Thyroid gland (tissue), 4 donors: ENCODE results near the gene TRABD2B. TPM values are rescaled to one million over a fixed set of nuclear protein-coding genes. Genes with fewer than 3 reads are reported as not detected.

Source experiments
- DNase-seq, 2 donors: peaks; one replicate each; pipeline ENCODE4 v3.0.0-alpha.2; 2019
- H3K27ac ChIP-seq, 3 donors: fragments of 200-600 bp; sonication (generic); 1 replicate in 2 of 3; 2 replicates in 1 of 3; pipeline ENCODE4 v1.5.1; 2016 to 2019; ENCODE audit warnings: mild to moderate bottlenecking in 1 of 3, moderate library complexity in 1 of 3
- H3K27me3 ChIP-seq: fragments of 200-600 bp; sonication (generic); one replicate; pipeline ENCODE4 v1.5.1; 2019
- H3K36me3 ChIP-seq, 2 donors: fragments of 200-600 bp; sonication (generic); one replicate each; pipeline ENCODE4 v1.5.1; 2016 to 2019
- H3K4me1 ChIP-seq, 2 donors: fragments of 200-600 bp; sonication (generic); one replicate each; pipeline ENCODE4 v1.5.1; 2017 to 2019
- H3K4me3 ChIP-seq, 3 donors: fragments of 200-600 bp; sonication (generic); replicated peaks in 1 of 3; 1 replicate in 2 of 3; 2 replicates in 1 of 3; pipeline ENCODE4 v1.5.1; 2016; ENCODE audit warnings: mild to moderate bottlenecking in 1 of 3
- H3K9me3 ChIP-seq: fragments of 200-600 bp; sonication (generic); one replicate; pipeline ENCODE4 v1.5.1; 2017
- POLR2A ChIP-seq, 2 donors: fragments of 450-650 bp; IDR thresholded peaks; one replicate each; pipeline ENCODE4 v1.6.1; 2017; ENCODE audit warnings: antibody characterized with exemption in 2 of 2, mild to moderate bottlenecking in 2 of 2, moderate library complexity in 1 of 2
- WGBS, 2 donors: methylation state at CpG; one replicate each; pipeline ENCODE4 v1.1.5; 2017; 5-methylcytosine and 5-hydroxymethylcytosine counted together
- intact Hi-C: fragments of 100-400 bp; cut with DNase I; formaldehyde crosslinking; loops from one replicate; pipeline ENCODE4 v1.15.1; 2023
- total RNA-seq, 4 donors: library from RNA; depleted of rRNA; stranded (reverse); fragments of >200 nt; gene quantifications; one replicate each; pipeline ENCODE4 v1.2.3, GENCODE V29; 2016
- TF ChIP-seq, protein P1 (sequence below), 6 experiments: fragments of 200-600 bp in 3 of 6; fragments of 450-650 bp in 3 of 6; sonication (generic) in 3 of 6; IDR thresholded peaks; one replicate each; pipeline ENCODE4 v1.5.1; 2016 to 2019; ENCODE audit warnings: antibody characterized with exemption in 6 of 6, mild to moderate bottlenecking in 2 of 6, inconsistent platforms in 1 of 6, moderate library complexity in 1 of 6

The TRABD2B gene
- total RNA-seq, 4 donors from 2014 or later, result 0.34 to 1.1 (median 0.63) TPM

GRCh38 chr1:48033495-48034045, 36.4 kb upstream of the TRABD2B start:
- Histone ChIP-seq H3K27me3 (no peaks in the 10 kb centered on the region), H3K4me1 (no peaks in the 10 kb centered on the region), H3K4me3 (no peak overlapping the region), H3K27ac (no peak overlapping the region), H3K9me3 (no peaks in the 10 kb centered on the region), H3K36me3 (no peaks in the 10 kb centered on the region)
- TF ChIP-seq, protein P1, sequence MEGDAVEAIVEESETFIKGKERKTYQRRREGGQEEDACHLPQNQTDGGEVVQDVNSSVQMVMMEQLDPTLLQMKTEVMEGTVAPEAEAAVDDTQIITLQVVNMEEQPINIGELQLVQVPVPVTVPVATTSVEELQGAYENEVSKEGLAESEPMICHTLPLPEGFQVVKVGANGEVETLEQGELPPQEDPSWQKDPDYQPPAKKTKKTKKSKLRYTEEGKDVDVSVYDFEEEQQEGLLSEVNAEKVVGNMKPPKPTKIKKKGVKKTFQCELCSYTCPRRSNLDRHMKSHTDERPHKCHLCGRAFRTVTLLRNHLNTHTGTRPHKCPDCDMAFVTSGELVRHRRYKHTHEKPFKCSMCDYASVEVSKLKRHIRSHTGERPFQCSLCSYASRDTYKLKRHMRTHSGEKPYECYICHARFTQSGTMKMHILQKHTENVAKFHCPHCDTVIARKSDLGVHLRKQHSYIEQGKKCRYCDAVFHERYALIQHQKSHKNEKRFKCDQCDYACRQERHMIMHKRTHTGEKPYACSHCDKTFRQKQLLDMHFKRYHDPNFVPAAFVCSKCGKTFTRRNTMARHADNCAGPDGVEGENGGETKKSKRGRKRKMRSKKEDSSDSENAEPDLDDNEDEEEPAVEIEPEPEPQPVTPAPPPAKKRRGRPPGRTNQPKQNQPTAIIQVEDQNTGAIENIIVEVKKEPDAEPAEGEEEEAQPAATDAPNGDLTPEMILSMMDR (IDR thresholded peaks at IDR 0.05), result no peak
- TF ChIP-seq POLR2A (IDR thresholded peaks at IDR 0.05), result no peak
- WGBS, 2 donors, result 90 to 93% methylated on average over 9 of the region's 10 CpGs
- no peak for DNase-seq
- intact Hi-C loops, result no loop called here

GRCh38 chr1:48031676-48032075, 34.5 kb upstream of the TRABD2B start:
- DNase-seq, result no peak
- intact Hi-C loops, result no loop called here
- Histone ChIP-seq H3K36me3 (no peaks in the 10 kb centered on the region), H3K9me3 (no peaks in the 10 kb centered on the region), H3K27ac (no peak overlapping the region), H3K4me1 (no peaks in the 10 kb centered on the region), H3K4me3 (no peak overlapping the region), H3K27me3 (no peaks in the 10 kb centered on the region)
- 62 to 74% methylated on average over 3 of the region's 3 CpGs for WGBS, 2 donors
- TF ChIP-seq, protein P1 (IDR thresholded peaks at IDR 0.05), result no peak
- TF ChIP-seq POLR2A (IDR thresholded peaks at IDR 0.05), result no peak

GRCh38 chr1:48030696-48031365, 33.6 kb upstream of the TRABD2B start:
- Histone ChIP-seq H3K4me3 (no peak overlapping the region), H3K9me3 (no peaks in the 10 kb centered on the region), H3K36me3 (no peaks in the 10 kb centered on the region), H3K27me3 (no peaks in the 10 kb centered on the region), H3K27ac (no peak overlapping the region), H3K4me1 (no peaks in the 10 kb centered on the region)
- DNase-seq, result no peak
- WGBS, 2 donors, result 83 to 90% methylated on average over 4 of the region's 4 CpGs
- intact Hi-C loops, result no loop called here
- TF ChIP-seq, protein P1 (IDR thresholded peaks at IDR 0.05), result no peak
- no peak for TF ChIP-seq POLR2A (IDR thresholded peaks at IDR 0.05)

DNA sequence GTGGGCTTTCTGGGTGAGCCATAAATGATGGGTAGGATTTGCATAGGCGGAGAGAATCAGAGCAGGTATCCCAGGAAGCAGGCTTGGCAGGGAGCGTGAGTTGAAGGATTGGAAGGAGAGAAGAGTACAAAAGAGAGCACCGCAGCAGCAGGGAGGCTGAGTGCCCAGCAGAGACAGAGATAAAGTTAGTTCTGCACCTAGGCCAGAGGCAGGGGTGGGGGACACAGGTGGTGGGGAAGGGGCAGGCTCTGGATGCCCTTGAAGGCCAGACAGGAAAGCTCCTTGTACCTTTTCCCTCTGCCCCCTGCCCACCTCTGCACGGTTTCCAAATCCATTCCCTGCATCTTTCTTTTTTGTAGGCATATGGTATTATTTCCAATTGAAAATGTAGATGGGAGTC, 33.0 kb upstream of the TRABD2B start:
- Histone ChIP-seq H3K27ac (no peak overlapping the region), H3K4me1 (no peaks in the 10 kb centered on the region), H3K27me3 (no peaks in the 10 kb centered on the region), H3K36me3 (no peaks in the 10 kb centered on the region), H3K9me3 (no peaks in the 10 kb centered on the region), H3K4me3 (no peak overlapping the region)
- intact Hi-C loops, result no loop called here
- WGBS, 2 donors, result 89 to 90% methylated on average over 4 of the region's 4 CpGs
- no peak for TF ChIP-seq POLR2A (IDR thresholded peaks at IDR 0.05)
- TF ChIP-seq, protein P1 (IDR thresholded peaks at IDR 0.05), result no peak
- no peak for DNase-seq

- no peak for DNase-seq
- no peaks in the 10 kb centered on the region for H3K9me3 ChIP-seq
- H3K4me1 ChIP-seq, result no peaks in the 10 kb centered on the region
- H3K27me3 ChIP-seq, result no peaks in the 10 kb centered on the region
- H3K27ac ChIP-seq, result no peak overlapping the region
- intact Hi-C loops, result no loop called here
- TF ChIP-seq, protein P1 (IDR thresholded peaks at IDR 0.05), result no peak
- 77 to 80% methylated on average over 12 of the region's 12 CpGs for WGBS, 2 donors
- no peaks in the 10 kb centered on the region for H3K36me3 ChIP-seq
- no peak overlapping the region for H3K4me3 ChIP-seq
These were observed 31.3 kb upstream of the TRABD2B start for GRCh38 chr1:48028218-48029069.
